ENCODE measurements around the gene TRAF3.

- no peak for TF ChIP-seq CTCF (conservative IDR thresholded peaks at IDR 0.05; ENCODE audit: low read depth, low read length)
- TF ChIP-seq EZH2 (IDR thresholded peaks at IDR 0.05; ENCODE audit: borderline replicate concordance, low read depth, low read length, poor library complexity, severe bottlenecking), result no peak
These were observed 160.3 kb downstream of the TRAF3 start for GRCh38 chr14:102937331-102938175.

Measured in A673 (cell line).